GM12864 (cell line): Measurements from ENCODE around the gene SLC39A7.

Source experiments
- DNase-seq: peaks from one replicate; pipeline ENCODE4 v3.0.0-alpha.2; 2011; ENCODE audit warnings: low read depth
- H3K4me3 ChIP-seq: 2 replicates; pipeline ENCODE4 v1.5.1; 2011; ENCODE audit warnings: mild to moderate bottlenecking, low read depth, low read length, control low read depth
- CTCF ChIP-seq: IDR thresholded peaks from 2 replicates; pipeline ENCODE4 v1.5.1; 2011; ENCODE audit warnings: low read depth, mild to moderate bottlenecking, moderate library complexity, low read length, control low read depth, inconsistent platforms; ENCODE audit errors: missing control alignments

The SLC39A7 gene

GRCh38 chr6:33160728-33161344 lies 39.8 kb upstream of the SLC39A7 start:
- no peak for DNase-seq
- TF ChIP-seq CTCF = no peak
- H3K4me3 ChIP-seq = no peak overlapping the region

- peak; percentile 26 for DNase-seq
- H3K4me3 ChIP-seq = peak overlapping the region; percentile 40
- TF ChIP-seq CTCF = peak; percentile 94
Measured at GRCh38 chr6:33161354-33162331, 39.0 kb upstream of the SLC39A7 start.

- H3K4me3 ChIP-seq = no peak overlapping the region
- DNase-seq = no peak
- TF ChIP-seq CTCF = no peak
Measured at GRCh38 chr6:33163540-33163939, 37.1 kb upstream of the SLC39A7 start.

GRCh38 chr6:33164176-33164575 lies 36.5 kb upstream of the SLC39A7 start:
- DNase-seq = no peak
- TF ChIP-seq CTCF = no peak
- H3K4me3 ChIP-seq = no peak overlapping the region

- H3K4me3 ChIP-seq = no peak overlapping the region
- no peak for TF ChIP-seq CTCF
- no peak for DNase-seq
Measured at GRCh38 chr6:33164665-33165373, 35.8 kb upstream of the SLC39A7 start.

GRCh38 chr6:33165581-33166258 lies 34.9 kb upstream of the SLC39A7 start:
- no peak for DNase-seq
- H3K4me3 ChIP-seq = no peak overlapping the region
- TF ChIP-seq CTCF = no peak
